ENCODE data around the gene TAS2R41.

The TAS2R41 gene

DNA sequence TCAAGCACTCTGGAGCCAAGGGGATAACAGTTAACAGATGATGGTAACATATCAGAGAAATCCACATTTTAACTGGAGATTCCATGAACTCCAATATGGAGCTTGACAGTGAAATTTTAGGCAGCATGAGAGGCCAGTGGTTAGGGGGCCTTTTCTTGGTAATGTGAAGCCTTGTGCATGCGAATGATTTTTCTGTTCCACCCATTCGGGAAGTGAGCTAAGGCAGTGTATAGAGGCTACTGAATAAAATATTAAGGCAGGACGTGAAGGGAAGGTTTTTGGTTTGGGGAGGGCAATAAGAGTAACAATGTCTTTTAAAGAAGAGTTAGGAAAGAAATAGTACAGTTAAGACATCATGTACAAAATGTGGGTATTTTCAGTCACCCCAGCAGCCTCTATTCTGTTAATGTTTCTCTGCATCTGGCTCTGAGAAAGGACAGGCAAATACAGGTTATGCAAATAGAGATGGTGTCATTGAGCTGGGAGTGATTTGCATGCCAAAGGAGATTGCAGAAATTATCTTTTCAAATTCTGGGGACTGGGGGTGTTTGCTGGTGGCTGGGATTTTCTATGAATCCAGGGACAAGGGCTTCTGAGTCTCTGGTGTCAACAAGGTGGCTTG, 41.2 kb upstream of the TAS2R41 start:
- Histone ChIP-seq H3K36me3 (ENCODE audit: control insufficient read depth in 4 of 4, insufficient read depth in 4 of 4, low read length in 3 of 4) (peaks cover 0 to 2% (median 0%) of the 10 kb centered on the region in 4 experiments), H3K4me3 (ENCODE audit: control insufficient read depth in 1 of 7, extremely low read depth in 1 of 7, insufficient read depth in 4 of 7, low read depth in 2 of 7, low read length in 6 of 7) (no peak overlapping the region), H3K27ac (ENCODE audit: insufficient read depth in 1 of 2, low read depth in 1 of 2, low read length in 2 of 2, poor library complexity in 1 of 2, severe bottlenecking in 2 of 2) (no peak overlapping the region), H3K27me3 (replicated peaks in 2 of 5; ENCODE audit: control insufficient read depth in 4 of 5, insufficient read depth in 5 of 5, low read length in 4 of 5) (no peaks in the 10 kb centered on the region), H3K9me3 (ENCODE audit: control extremely low read depth in 1 of 5, control insufficient read depth in 4 of 5, insufficient read depth in 2 of 5, low read depth in 1 of 5, low read length in 4 of 5) (no peaks in the 10 kb centered on the region), H3K4me1 (ENCODE audit: control extremely low read depth in 1 of 4, control insufficient read depth in 4 of 4, insufficient read depth in 4 of 4, low read length in 3 of 4) (peaks cover 0 to 20% (median 13%) of the 10 kb centered on the region in 4 experiments)
- POLR2A ChIA-PET: no interaction called here
- no peak for DNase-seq
- 100% methylated on average over 2 of the region's 3 CpGs for WGBS (ENCODE audit: insufficient coverage)
- CTCF ChIA-PET: interaction anchor here (1.5 to 1.6 kb wide), 2 partner anchors 13 to 196 kb away, joined by 3 to 5 read pairs; no protein-coding TSS in a partner anchor

DNA sequence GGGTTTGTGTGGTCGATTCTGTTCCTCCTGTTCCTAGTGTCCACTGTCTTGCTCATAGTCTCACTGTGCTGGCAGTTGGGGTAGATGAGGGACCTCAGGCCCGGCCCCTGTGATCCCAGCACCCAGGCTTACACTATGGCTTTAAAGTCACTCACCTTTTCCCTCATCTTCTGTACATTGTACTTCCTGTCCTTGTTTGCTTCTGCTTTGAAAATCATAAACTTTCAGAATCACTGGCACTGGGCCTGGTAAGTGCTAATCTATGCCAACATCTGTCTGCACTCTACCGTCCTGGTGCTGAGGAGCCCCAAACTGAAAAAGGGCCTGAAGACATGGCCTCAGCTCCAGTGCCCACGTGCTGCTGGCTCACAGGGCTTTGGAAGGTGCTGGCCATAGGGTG, 40.1 kb upstream of the TAS2R41 start:
- peaks cover 0 to 20% (median 13%) of the 10 kb centered on the region in 4 experiments for H3K4me1 ChIP-seq (ENCODE audit: control extremely low read depth in 1 of 4, control insufficient read depth in 4 of 4, insufficient read depth in 4 of 4, low read length in 3 of 4)
- 5% methylated on average over 4 of the region's 4 CpGs for WGBS (ENCODE audit: insufficient coverage)
- H3K9me3 ChIP-seq (ENCODE audit: control extremely low read depth in 1 of 5, control insufficient read depth in 4 of 5, insufficient read depth in 2 of 5, low read depth in 1 of 5, low read length in 4 of 5): no peaks in the 10 kb centered on the region
- peak overlapping the region in 1 of 2 experiments; percentile 50 for H3K27ac ChIP-seq (ENCODE audit: insufficient read depth in 1 of 2, low read depth in 1 of 2, low read length in 2 of 2, poor library complexity in 1 of 2, severe bottlenecking in 2 of 2)
- peaks cover 0 to 2% (median 0%) of the 10 kb centered on the region in 4 experiments for H3K36me3 ChIP-seq (ENCODE audit: control insufficient read depth in 4 of 4, insufficient read depth in 4 of 4, low read length in 3 of 4)
- peak; percentile 53 to 94 (median 89) for DNase-seq
- ChIA-PET CTCF (interaction anchor here (1.0 to 1.5 kb wide), 2 partner anchors 14 to 197 kb away, joined by 3 to 5 read pairs; no protein-coding TSS in a partner anchor), POLR2A (no interaction called here)
- peak overlapping the region in 1 of 7 experiments; percentile 43 for H3K4me3 ChIP-seq (ENCODE audit: control insufficient read depth in 1 of 7, extremely low read depth in 1 of 7, insufficient read depth in 4 of 7, low read depth in 2 of 7, low read length in 6 of 7)
- no peaks in the 10 kb centered on the region for H3K27me3 ChIP-seq (replicated peaks in 2 of 5; ENCODE audit: control insufficient read depth in 4 of 5, insufficient read depth in 5 of 5, low read length in 4 of 5)

DNA sequence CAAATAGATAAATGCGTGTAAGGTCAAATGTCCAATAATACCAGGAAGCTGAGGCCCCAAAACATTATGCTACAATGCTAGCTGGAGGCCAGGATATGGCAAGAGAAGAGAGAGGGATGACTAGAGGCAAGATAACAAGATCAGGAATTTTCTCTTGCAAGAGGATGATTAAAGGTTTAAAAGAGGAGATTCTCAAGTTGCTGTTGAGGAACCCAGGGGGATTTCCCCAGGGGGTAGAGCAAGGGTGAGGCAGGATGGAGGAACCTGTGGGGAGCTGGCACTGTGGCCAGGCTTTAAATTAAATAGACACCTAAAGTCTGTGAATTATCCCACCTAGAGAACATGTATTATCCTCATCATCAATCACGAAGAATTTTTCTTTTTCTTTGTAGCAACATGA, 37.8 kb upstream of the TAS2R41 start:
- POLR2A ChIA-PET: no interaction called here
- DNase-seq: peak in 1 of 3 donors; percentile 18
- Histone ChIP-seq H3K4me1 (ENCODE audit: control extremely low read depth in 1 of 4, control insufficient read depth in 4 of 4, insufficient read depth in 4 of 4, low read length in 3 of 4) (peaks cover 0 to 20% (median 13%) of the 10 kb centered on the region in 4 experiments), H3K27me3 (replicated peaks in 2 of 5; ENCODE audit: control insufficient read depth in 4 of 5, insufficient read depth in 5 of 5, low read length in 4 of 5) (no peaks in the 10 kb centered on the region), H3K9me3 (ENCODE audit: control extremely low read depth in 1 of 5, control insufficient read depth in 4 of 5, insufficient read depth in 2 of 5, low read depth in 1 of 5, low read length in 4 of 5) (no peaks in the 10 kb centered on the region), H3K27ac (ENCODE audit: insufficient read depth in 1 of 2, low read depth in 1 of 2, low read length in 2 of 2, poor library complexity in 1 of 2, severe bottlenecking in 2 of 2) (no peak overlapping the region), H3K36me3 (ENCODE audit: control insufficient read depth in 4 of 4, insufficient read depth in 4 of 4, low read length in 3 of 4) (no peaks in the 10 kb centered on the region), H3K4me3 (ENCODE audit: control insufficient read depth in 1 of 7, extremely low read depth in 1 of 7, insufficient read depth in 4 of 7, low read depth in 2 of 7, low read length in 6 of 7) (no peak overlapping the region)
- 100% methylated on average over 1 of the region's 2 CpGs for WGBS (ENCODE audit: insufficient coverage)
- CTCF ChIA-PET: interaction anchor here (0.9 to 1.5 kb wide), 4 partner anchors 8 to 46 kb away, joined by 3 to 4 read pairs (median 3); no protein-coding TSS in a partner anchor

DNA sequence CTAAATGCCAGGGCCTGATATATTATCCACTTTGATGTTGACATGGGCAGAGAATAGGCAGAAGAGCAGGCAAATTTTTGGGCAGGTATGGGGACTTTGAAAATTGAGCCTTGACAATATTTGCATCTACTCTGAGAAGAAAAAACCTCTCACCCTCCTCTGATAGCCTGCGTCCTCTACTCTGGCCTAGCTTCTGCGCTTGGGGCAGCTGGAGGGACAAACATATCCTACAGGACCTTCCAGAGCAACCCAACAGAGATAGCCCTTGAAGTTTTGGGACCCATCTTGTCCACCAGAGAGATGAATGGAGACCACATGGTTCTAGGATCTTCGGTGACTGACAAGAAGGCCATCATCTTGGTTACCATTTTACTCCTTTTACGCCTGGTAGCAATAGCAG, 34.5 kb upstream of the TAS2R41 start, which contains the start of gene TAS2R60:
TAS2R60 (plus strand) TSS at position 301 of the 400 bp plus-strand sequence; CDS start at position 301, 0 bp downstream.
- no peaks in the 10 kb centered on the region for H3K36me3 ChIP-seq (ENCODE audit: control insufficient read depth in 4 of 4, insufficient read depth in 4 of 4, low read length in 3 of 4)
- no peak within 1 kb of the TSS for H3K4me3 ChIP-seq (ENCODE audit: control insufficient read depth in 1 of 7, extremely low read depth in 1 of 7, insufficient read depth in 4 of 7, low read depth in 2 of 7, low read length in 6 of 7)
- ChIA-PET POLR2A (no interaction called here), CTCF (no interaction called here)
- no peaks in the 10 kb centered on the region for H3K9me3 ChIP-seq (ENCODE audit: control extremely low read depth in 1 of 5, control insufficient read depth in 4 of 5, insufficient read depth in 2 of 5, low read depth in 1 of 5, low read length in 4 of 5)
- no peaks in the 10 kb centered on the region for H3K27me3 ChIP-seq (replicated peaks in 2 of 5; ENCODE audit: control insufficient read depth in 4 of 5, insufficient read depth in 5 of 5, low read length in 4 of 5)
- peaks cover 0 to 4% (median 1%) of the 10 kb centered on the region in 4 experiments for H3K4me1 ChIP-seq (ENCODE audit: control extremely low read depth in 1 of 4, control insufficient read depth in 4 of 4, insufficient read depth in 4 of 4, low read length in 3 of 4)
- no peak for DNase-seq
- no peak within 1 kb of the TSS for H3K27ac ChIP-seq (ENCODE audit: insufficient read depth in 1 of 2, low read depth in 1 of 2, low read length in 2 of 2, poor library complexity in 1 of 2, severe bottlenecking in 2 of 2)
- WGBS (ENCODE audit: insufficient coverage): 100% methylated on average over 2 of the region's 4 CpGs

- POLR2A ChIA-PET: no interaction called here
- no peaks in the 10 kb centered on the region for H3K36me3 ChIP-seq (ENCODE audit: control insufficient read depth in 4 of 4, insufficient read depth in 4 of 4, low read length in 3 of 4)
- no peak overlapping the region for H3K27ac ChIP-seq (ENCODE audit: insufficient read depth in 1 of 2, low read depth in 1 of 2, low read length in 2 of 2, poor library complexity in 1 of 2, severe bottlenecking in 2 of 2)
- no peaks in the 10 kb centered on the region for H3K27me3 ChIP-seq (replicated peaks in 2 of 5; ENCODE audit: control insufficient read depth in 4 of 5, insufficient read depth in 5 of 5, low read length in 4 of 5)
- H3K9me3 ChIP-seq (ENCODE audit: control extremely low read depth in 1 of 5, control insufficient read depth in 4 of 5, insufficient read depth in 2 of 5, low read depth in 1 of 5, low read length in 4 of 5): no peaks in the 10 kb centered on the region
- CTCF ChIA-PET: interaction anchor here (1.5 kb wide), 1 partner anchor 10 kb away, joined by 3 read pairs; no protein-coding TSS in a partner anchor
- 97% methylated on average over 3 of the region's 6 CpGs for WGBS (ENCODE audit: insufficient coverage)
- H3K4me1 ChIP-seq (ENCODE audit: control extremely low read depth in 1 of 4, control insufficient read depth in 4 of 4, insufficient read depth in 4 of 4, low read length in 3 of 4): no peaks in the 10 kb centered on the region
- H3K4me3 ChIP-seq (ENCODE audit: control insufficient read depth in 1 of 7, extremely low read depth in 1 of 7, insufficient read depth in 4 of 7, low read depth in 2 of 7, low read length in 6 of 7): no peak overlapping the region
- DNase-seq: no peak
These were observed 33.5 kb upstream of the TAS2R41 start for GRCh38 chr7:143444063-143444782.

GRCh38 chr7:143444785-143445184, 32.9 kb upstream of the TAS2R41 start:
- H3K9me3 ChIP-seq (ENCODE audit: control extremely low read depth in 1 of 5, control insufficient read depth in 4 of 5, insufficient read depth in 2 of 5, low read depth in 1 of 5, low read length in 4 of 5): no peaks in the 10 kb centered on the region
- no peak for DNase-seq
- CTCF ChIA-PET: interaction anchor here (1.5 kb wide), 1 partner anchor 9 kb away, joined by 3 read pairs; no protein-coding TSS in a partner anchor
- H3K27me3 ChIP-seq (replicated peaks in 2 of 5; ENCODE audit: control insufficient read depth in 4 of 5, insufficient read depth in 5 of 5, low read length in 4 of 5): no peaks in the 10 kb centered on the region
- POLR2A ChIA-PET: no interaction called here
- H3K27ac ChIP-seq (ENCODE audit: insufficient read depth in 1 of 2, low read depth in 1 of 2, low read length in 2 of 2, poor library complexity in 1 of 2, severe bottlenecking in 2 of 2): no peak overlapping the region
- no peak overlapping the region for H3K4me3 ChIP-seq (ENCODE audit: control insufficient read depth in 1 of 7, extremely low read depth in 1 of 7, insufficient read depth in 4 of 7, low read depth in 2 of 7, low read length in 6 of 7)
- WGBS (ENCODE audit: insufficient coverage): no CpG with 5 or more reads among the region's 1 CpG
- no peaks in the 10 kb centered on the region for H3K4me1 ChIP-seq (ENCODE audit: control extremely low read depth in 1 of 4, control insufficient read depth in 4 of 4, insufficient read depth in 4 of 4, low read length in 3 of 4)
- H3K36me3 ChIP-seq (ENCODE audit: control insufficient read depth in 4 of 4, insufficient read depth in 4 of 4, low read length in 3 of 4): no peaks in the 10 kb centered on the region

DNA sequence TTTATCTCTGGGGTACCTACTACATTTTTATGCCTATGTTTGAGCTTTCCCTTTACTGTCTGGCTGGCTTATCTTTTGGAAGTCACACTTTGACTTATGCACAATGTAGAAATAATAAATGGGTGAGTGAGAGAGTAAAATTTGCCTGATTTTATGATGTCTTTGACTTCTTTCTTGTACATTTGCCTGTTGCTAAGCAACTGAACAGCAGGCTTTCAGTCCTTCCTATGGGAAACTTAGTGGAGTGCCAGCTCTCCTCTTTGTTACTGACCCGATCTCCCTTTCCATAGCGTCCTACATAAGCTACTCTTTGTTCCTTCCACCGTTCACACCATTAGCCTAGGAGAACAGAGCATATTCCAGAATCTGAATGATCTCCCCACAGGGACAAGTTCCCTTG, 30.2 kb upstream of the TAS2R41 start:
- Histone ChIP-seq H3K27me3 (replicated peaks in 2 of 5; ENCODE audit: control insufficient read depth in 4 of 5, insufficient read depth in 5 of 5, low read length in 4 of 5) (no peaks in the 10 kb centered on the region), H3K36me3 (ENCODE audit: control insufficient read depth in 4 of 4, insufficient read depth in 4 of 4, low read length in 3 of 4) (no peaks in the 10 kb centered on the region), H3K9me3 (ENCODE audit: control extremely low read depth in 1 of 5, control insufficient read depth in 4 of 5, insufficient read depth in 2 of 5, low read depth in 1 of 5, low read length in 4 of 5) (no peaks in the 10 kb centered on the region), H3K4me3 (ENCODE audit: control insufficient read depth in 1 of 7, extremely low read depth in 1 of 7, insufficient read depth in 4 of 7, low read depth in 2 of 7, low read length in 6 of 7) (no peak overlapping the region), H3K4me1 (ENCODE audit: control extremely low read depth in 1 of 4, control insufficient read depth in 4 of 4, insufficient read depth in 4 of 4, low read length in 3 of 4) (no peaks in the 10 kb centered on the region), H3K27ac (ENCODE audit: insufficient read depth in 1 of 2, low read depth in 1 of 2, low read length in 2 of 2, poor library complexity in 1 of 2, severe bottlenecking in 2 of 2) (no peak overlapping the region)
- DNase-seq: no peak
- ChIA-PET CTCF (no interaction called here), POLR2A (no interaction called here)
- 100% methylated on average over 1 of the region's 3 CpGs for WGBS (ENCODE audit: insufficient coverage)
